Mesenchymal stem cell (in vitro differentiated cells and primary cell): ENCODE data around the gene SYT7.

Source experiments
- DNase-seq: peaks from one replicate; pipeline ENCODE4 v3.0.0-alpha.2; 2013
- H2AFZ ChIP-seq: one replicate; pipeline ENCODE4 v1.6.1; 2013; ENCODE audit warnings: low read depth, mild to moderate bottlenecking, control low read depth, inconsistent platforms, low read length, moderate library complexity
- H2AK5ac ChIP-seq: 2 replicates; pipeline ENCODE4 v1.6.1; 2013; ENCODE audit warnings: low read length, moderate library complexity, mild to moderate bottlenecking, inconsistent platforms; ENCODE audit not compliant: severe bottlenecking
- H2BK120ac ChIP-seq: one replicate; pipeline ENCODE4 v1.6.1; 2013; ENCODE audit warnings: low read depth, mild to moderate bottlenecking, inconsistent platforms, low read length, moderate library complexity
- H2BK12ac ChIP-seq, 2 experiments: one replicate each; pipeline ENCODE4 v1.6.1; 2013; ENCODE audit warnings: inconsistent platforms in 2 of 2, low read length in 2 of 2, mild to moderate bottlenecking in 2 of 2, moderate library complexity in 2 of 2, control low read depth in 1 of 2
- H2BK15ac ChIP-seq: one replicate; pipeline ENCODE4 v1.6.1; 2013; ENCODE audit warnings: mild to moderate bottlenecking, low read depth, inconsistent platforms; ENCODE audit not compliant: poor library complexity, severe bottlenecking
- H2BK5ac ChIP-seq: 2 replicates; pipeline ENCODE4 v1.6.1; 2013; ENCODE audit warnings: low read depth, mild to moderate bottlenecking, low read length, control low read depth, inconsistent platforms; ENCODE audit not compliant: poor library complexity, severe bottlenecking
- H3K14ac ChIP-seq, 2 experiments: one replicate each; pipeline ENCODE4 v1.6.1; 2013; ENCODE audit warnings: inconsistent platforms in 2 of 2, low read length in 2 of 2, control low read depth in 1 of 2, mild to moderate bottlenecking in 1 of 2, moderate library complexity in 1 of 2
- H3K18ac ChIP-seq, 2 experiments: one replicate each; pipeline ENCODE4 v1.6.1; 2013; ENCODE audit warnings: inconsistent platforms in 2 of 2, low read length in 2 of 2, control low read depth in 1 of 2, low read depth in 1 of 2, mild to moderate bottlenecking in 1 of 2
- H3K23ac ChIP-seq, 2 experiments: one replicate each; pipeline ENCODE4 v1.6.1; 2013; ENCODE audit warnings: inconsistent platforms in 2 of 2, low read length in 2 of 2, mild to moderate bottlenecking in 2 of 2, moderate library complexity in 2 of 2, control low read depth in 1 of 2
- H3K27ac ChIP-seq: 2 replicates; pipeline ENCODE4 v1.5.1; 2013; ENCODE audit warnings: mild to moderate bottlenecking, moderate library complexity, low read length, control low read depth, inconsistent platforms; ENCODE audit not compliant: poor library complexity, severe bottlenecking
- H3K27me3 ChIP-seq, 2 experiments: 2 replicates each; pipeline versions ENCODE4 v1.6.1 to v1.7.0; 2013; ENCODE audit warnings: low read length in 2 of 2, mild to moderate bottlenecking in 2 of 2, moderate library complexity in 2 of 2, control low read depth in 1 of 2, inconsistent platforms in 1 of 2; ENCODE audit not compliant: control insufficient read depth in 1 of 2, insufficient read depth in 1 of 2
- H3K36me3 ChIP-seq, 2 experiments: 2 replicates each; pipeline versions ENCODE4 v1.6.1 to v1.7.0; 2013; ENCODE audit warnings: low read length in 2 of 2, control low read depth in 1 of 2, inconsistent platforms in 1 of 2, low read depth in 1 of 2, mild to moderate bottlenecking in 1 of 2; ENCODE audit not compliant: insufficient read depth in 2 of 2, control insufficient read depth in 1 of 2
- H3K4ac ChIP-seq, 2 experiments: one replicate each; pipeline ENCODE4 v1.6.1; 2013; ENCODE audit warnings: inconsistent platforms in 2 of 2, low read length in 2 of 2, mild to moderate bottlenecking in 2 of 2, moderate library complexity in 2 of 2, control low read depth in 1 of 2, low read depth in 1 of 2
- H3K4me1 ChIP-seq: 2 replicates; pipeline ENCODE4 v1.6.1; 2013; ENCODE audit warnings: low read depth, low read length, control low read depth; ENCODE audit not compliant: control insufficient read depth, insufficient read depth
- H3K4me2 ChIP-seq: 2 replicates; pipeline ENCODE4 v1.6.1; 2013; ENCODE audit warnings: low read length, mild to moderate bottlenecking, inconsistent platforms; ENCODE audit not compliant: poor library complexity, severe bottlenecking
- H3K4me3 ChIP-seq, 2 experiments: 2 replicates each; pipeline versions ENCODE4 v1.5.1 to v1.7.0; 2013; ENCODE audit warnings: low read length in 2 of 2, mild to moderate bottlenecking in 2 of 2, control low read depth in 1 of 2, low read depth in 1 of 2; ENCODE audit not compliant: insufficient read depth in 1 of 2
- H3K79me1 ChIP-seq: replicated peaks from 2 replicates; pipeline ENCODE4 v1.6.1; 2013; ENCODE audit warnings: mild to moderate bottlenecking, control low read depth, low read length, inconsistent platforms; ENCODE audit not compliant: poor library complexity, severe bottlenecking
- H3K9ac ChIP-seq: 2 replicates; pipeline ENCODE4 v1.7.0; 2013; ENCODE audit warnings: mild to moderate bottlenecking, low read length, moderate library complexity
- H3K9me3 ChIP-seq: 2 replicates; pipeline ENCODE4 v1.7.0; 2013; ENCODE audit warnings: mild to moderate bottlenecking, low read length; ENCODE audit not compliant: control insufficient read depth
- H4K8ac ChIP-seq: one replicate; pipeline ENCODE4 v1.6.1; 2013; ENCODE audit warnings: inconsistent platforms, mild to moderate bottlenecking, low read length, moderate library complexity
- H4K91ac ChIP-seq: one replicate; pipeline ENCODE4 v1.6.1; 2013; ENCODE audit warnings: mild to moderate bottlenecking, low read length, inconsistent platforms
- WGBS: methylation state at CpG from one replicate; pipeline ENCODE4 v1.1.7; 2013; ENCODE audit warnings: mixed read lengths; 5-methylcytosine and 5-hydroxymethylcytosine counted together

SYT7 gene

DNA sequence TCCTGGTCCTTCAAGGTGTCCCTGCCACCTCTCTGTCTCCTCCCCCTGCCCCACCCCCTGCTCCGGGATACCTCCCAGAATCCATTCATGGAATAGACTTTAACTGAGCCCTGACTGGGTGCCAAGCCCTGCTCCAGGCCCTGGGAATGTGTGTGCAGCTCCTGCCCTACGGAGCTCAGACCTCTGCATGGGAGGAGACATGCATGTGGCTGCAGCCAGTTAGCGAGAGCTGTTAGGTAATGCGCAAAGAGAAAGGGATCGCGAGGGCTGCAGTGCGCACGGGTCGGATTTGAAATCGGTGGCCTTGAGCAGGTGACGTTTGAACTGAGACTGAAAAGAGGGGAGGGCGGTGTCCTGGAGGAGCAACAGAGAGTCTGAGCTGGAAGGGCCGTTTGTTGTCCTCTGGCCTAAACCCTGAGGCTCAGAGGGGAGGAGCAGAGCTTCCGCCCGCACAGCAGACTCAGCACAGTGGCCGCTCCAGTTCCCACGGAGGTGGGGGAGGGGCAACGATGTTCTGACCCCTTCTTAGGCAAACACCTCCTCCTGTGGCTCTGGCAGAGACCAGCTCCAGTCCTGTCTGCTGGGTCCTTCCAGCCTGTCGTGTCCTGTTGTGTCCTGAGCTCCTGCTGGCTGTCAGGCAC lies 92.1 kb downstream of the SYT7 start:
- Histone ChIP-seq H3K27ac (no peak overlapping the region), H3K23ac (peak overlapping the region in 1 of 2 experiments; percentile 16), H3K4ac (no peak overlapping the region), H3K36me3 (no peaks in the 10 kb centered on the region), H4K8ac (peak overlapping the region; percentile 46), H3K18ac (peak overlapping the region; percentile 2 to 3), H2BK5ac (no peak overlapping the region), H3K4me3 (peak overlapping the region in 1 of 2 experiments; percentile 63), H2BK15ac (no peak overlapping the region), H2AFZ (no peak overlapping the region), H2BK12ac (no peak overlapping the region), H3K79me1 (no peaks in the 10 kb centered on the region), H3K4me1 (peaks cover 12% of the 10 kb centered on the region), H3K9ac (peak overlapping the region; percentile 17), H2AK5ac (no peak overlapping the region), H3K9me3 (no peaks in the 10 kb centered on the region), H3K14ac (peak overlapping the region in 1 of 2 experiments; percentile 64), H3K27me3 (peaks cover 35 to 47% of the 10 kb centered on the region in 2 experiments), H2BK120ac (no peak overlapping the region), H4K91ac (no peak overlapping the region), H3K4me2 (no peak overlapping the region)
- DNase-seq = peak; percentile 40
- 37% methylated on average over 19 of the region's 19 CpGs for WGBS

DNA sequence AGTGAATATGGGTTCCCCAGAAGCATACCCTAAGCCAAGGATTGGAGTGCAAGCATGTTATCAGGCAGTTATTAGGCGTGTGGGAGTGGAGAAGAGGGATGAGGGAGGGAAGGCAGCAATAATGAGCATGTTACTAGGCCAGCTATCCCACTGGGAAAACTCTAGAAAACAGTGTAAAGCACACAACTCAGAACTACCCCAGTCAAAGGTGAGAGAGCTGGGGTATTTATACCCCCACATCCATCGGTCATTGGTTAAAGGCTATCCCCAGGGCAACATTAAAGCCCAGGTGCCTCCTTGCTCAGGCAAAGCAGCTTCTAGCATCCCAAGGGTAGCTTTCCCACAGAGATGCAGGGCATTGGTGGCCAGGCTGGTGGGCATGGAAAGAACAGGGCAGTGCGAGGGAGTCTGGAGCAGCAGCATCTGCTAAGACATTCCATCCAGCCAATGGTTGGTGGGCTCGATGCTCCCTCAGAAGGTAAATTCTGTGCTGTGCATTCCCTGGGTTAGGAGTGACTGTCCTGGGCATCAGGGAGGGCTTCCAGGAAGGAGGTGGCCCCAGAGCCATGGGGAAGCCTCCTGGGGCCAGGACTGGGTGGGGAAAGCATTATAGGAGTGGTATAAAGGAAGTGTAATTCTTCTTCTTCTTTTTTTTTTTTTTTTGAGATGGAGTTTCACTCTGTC lies 93.4 kb downstream of the SYT7 start:
- no peak overlapping the region for H2AFZ ChIP-seq
- H3K23ac ChIP-seq = no peak overlapping the region
- no peak overlapping the region for H2BK120ac ChIP-seq
- no peak overlapping the region for H3K18ac ChIP-seq
- H3K9ac ChIP-seq = no peak overlapping the region
- no peak overlapping the region for H4K8ac ChIP-seq
- H2BK5ac ChIP-seq = no peak overlapping the region
- no peaks in the 10 kb centered on the region for H3K9me3 ChIP-seq
- no peak overlapping the region for H3K14ac ChIP-seq
- H3K27ac ChIP-seq = no peak overlapping the region
- no peak overlapping the region for H2AK5ac ChIP-seq
- H3K4ac ChIP-seq = no peak overlapping the region
- no peak overlapping the region for H2BK12ac ChIP-seq
- peaks cover 36 to 51% of the 10 kb centered on the region in 2 experiments for H3K27me3 ChIP-seq
- DNase-seq = no peak
- H3K79me1 ChIP-seq = no peaks in the 10 kb centered on the region
- no peak overlapping the region for H2BK15ac ChIP-seq
- H4K91ac ChIP-seq = no peak overlapping the region
- no peak overlapping the region for H3K4me2 ChIP-seq
- no peak overlapping the region for H3K4me3 ChIP-seq
- 85% methylated on average over 4 of the region's 4 CpGs for whole genome bisulfite sequencing
- peaks cover 12% of the 10 kb centered on the region for H3K4me1 ChIP-seq
- no peaks in the 10 kb centered on the region for H3K36me3 ChIP-seq

DNA sequence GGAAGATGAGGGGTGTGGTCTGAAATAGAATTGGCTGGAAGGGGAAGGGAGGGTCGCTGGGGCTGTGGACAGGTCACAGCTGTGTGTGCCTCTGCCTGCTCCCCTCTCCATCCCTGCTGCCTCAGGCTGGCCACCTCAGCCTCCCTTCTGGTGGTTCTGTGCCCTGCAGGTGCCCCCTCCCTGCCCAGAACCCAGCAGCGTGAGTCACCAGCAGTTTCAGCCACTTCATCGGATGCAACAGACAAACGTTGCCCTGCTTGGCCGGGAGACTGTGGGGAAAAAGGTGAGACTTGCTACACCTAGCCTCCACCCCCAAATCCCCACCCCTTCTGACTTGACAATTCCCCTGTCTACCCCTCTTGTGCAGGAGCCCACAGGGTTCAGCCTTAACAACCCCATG lies 94.1 kb downstream of the SYT7 start:
- Histone ChIP-seq H3K36me3 (no peaks in the 10 kb centered on the region), H2BK12ac (no peak overlapping the region), H2BK15ac (no peak overlapping the region), H2AFZ (no peak overlapping the region), H3K79me1 (no peaks in the 10 kb centered on the region), H3K4me1 (peaks cover 12% of the 10 kb centered on the region), H2BK5ac (no peak overlapping the region), H3K27me3 (peaks cover 43 to 58% of the 10 kb centered on the region in 2 experiments), H4K91ac (no peak overlapping the region), H2AK5ac (no peak overlapping the region), H4K8ac (no peak overlapping the region), H3K4me3 (no peak overlapping the region), H3K18ac (no peak overlapping the region), H3K4me2 (no peak overlapping the region), H2BK120ac (no peak overlapping the region), H3K27ac (no peak overlapping the region), H3K9me3 (no peaks in the 10 kb centered on the region), H3K23ac (no peak overlapping the region), H3K9ac (no peak overlapping the region), H3K4ac (no peak overlapping the region), H3K14ac (peak overlapping the region in 1 of 2 experiments; percentile 58)
- no peak for DNase-seq
- 86% methylated on average over 4 of the region's 5 CpGs for WGBS

DNA sequence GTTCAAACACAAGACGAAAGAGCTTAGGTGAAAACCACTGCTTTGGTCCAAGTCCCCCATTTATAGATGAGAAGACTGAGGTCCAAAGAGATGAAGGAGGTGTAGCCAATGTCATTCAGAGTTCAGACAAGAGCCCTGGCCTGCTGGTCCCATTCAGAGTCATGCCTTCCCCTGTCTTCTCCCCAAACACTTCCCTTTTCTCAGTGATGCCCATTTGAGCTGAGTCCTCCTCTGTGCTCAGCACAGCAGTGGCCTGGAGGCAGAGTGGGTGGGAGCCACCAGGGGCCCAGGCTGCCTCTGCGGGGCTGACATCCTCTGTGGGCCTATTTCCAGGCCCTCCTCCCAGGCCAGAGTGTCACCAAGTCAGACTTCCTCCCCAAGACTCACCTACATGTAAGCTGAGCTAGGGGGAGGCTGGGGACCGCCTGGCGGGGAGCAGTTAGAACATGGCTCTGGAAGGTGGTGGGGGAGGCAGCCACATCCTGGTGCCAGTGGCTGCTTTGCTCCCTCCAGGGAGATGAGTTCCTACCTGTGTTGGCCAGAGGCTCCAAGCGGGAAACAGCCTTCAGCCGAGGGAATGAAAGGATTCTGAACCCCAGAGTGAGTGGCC lies 94.8 kb downstream of the SYT7 start:
- no peak for DNase-seq
- Histone ChIP-seq H3K23ac (no peak overlapping the region), H3K18ac (no peak overlapping the region), H3K9me3 (no peaks in the 10 kb centered on the region), H3K27me3 (peaks cover 45 to 65% of the 10 kb centered on the region in 2 experiments), H3K14ac (no peak overlapping the region), H2BK15ac (peak overlapping the region; percentile 1), H3K27ac (no peak overlapping the region), H4K91ac (no peak overlapping the region), H2BK12ac (no peak overlapping the region), H2BK5ac (no peak overlapping the region), H3K4ac (no peak overlapping the region), H3K4me3 (no peak overlapping the region), H3K4me2 (no peak overlapping the region), H3K9ac (no peak overlapping the region), H3K4me1 (peaks cover 13% of the 10 kb centered on the region), H2AK5ac (no peak overlapping the region), H4K8ac (no peak overlapping the region), H2AFZ (no peak overlapping the region), H2BK120ac (no peak overlapping the region), H3K79me1 (no peaks in the 10 kb centered on the region), H3K36me3 (no peaks in the 10 kb centered on the region)
- 97% methylated on average over 5 of the region's 6 CpGs for WGBS
